Activated CD4-positive, alpha-beta memory T cell treated with anti-CD3 and anti-CD28 coated beads, Interleukin-2, amount 10 ng/mL, durations not matched to agents 7 days and 5 days (primary cell): ENCODE data around the gene CHSY1. TPM values are rescaled to one million over a fixed set of nuclear protein-coding genes. Genes with fewer than 3 reads are reported as not detected.
A peak's percentile ranks its signal among the peaks of the same experiment; 100 is the strongest.
"Not testable (repeated sequence)": the region's sequence is repeated elsewhere in the genome, so short reads cannot be mapped to it uniquely, and the experiment has no call there.

Experiments used
- CTCF ChIA-PET: fragments of 350-600 bp; sonication (Branson Sonifier 250); formaldehyde crosslinking; loops from one replicate; lab custom pipeline; 2021; ENCODE audit warnings: antibody characterized with exemption, inconsistent platforms; lab: Charles Lee
- POLR2A ChIA-PET: fragments of 350-600 bp; sonication (Branson Sonifier 250); formaldehyde crosslinking; loops from one replicate; lab custom pipeline; 2021; ENCODE audit warnings: antibody characterized with exemption; lab: Charles Lee
- DNase-seq: peaks from one replicate; pipeline ENCODE4 v3.0.0-alpha.2; 2020
- H3K27ac Mint-ChIP-seq: one replicate; pipeline ENCODE4 v1.8.0; 2021; ENCODE audit warnings: mild to moderate bottlenecking, mixed read lengths
- H3K27me3 Mint-ChIP-seq: one replicate; pipeline ENCODE4 v1.8.0; 2021; ENCODE audit warnings: mixed read lengths
- H3K36me3 Mint-ChIP-seq: one replicate; pipeline ENCODE4 v1.8.0; 2021; ENCODE audit warnings: low read depth, mixed read lengths
- H3K4me1 Mint-ChIP-seq: one replicate; pipeline ENCODE4 v1.8.0; 2021; ENCODE audit warnings: mixed read lengths
- H3K4me3 Mint-ChIP-seq: one replicate; pipeline ENCODE4 v1.8.0; 2021; ENCODE audit warnings: mild to moderate bottlenecking, mixed read lengths
- H3K9me3 Mint-ChIP-seq: one replicate; pipeline ENCODE4 v1.8.0; 2021; ENCODE audit warnings: mixed read lengths
- total RNA-seq, 2 experiments: library from RNA; stranded (reverse); gene quantifications; one replicate each; pipeline ENCODE4 v1.2.3, GENCODE V29; 2021

CHSY1 gene, protein sequence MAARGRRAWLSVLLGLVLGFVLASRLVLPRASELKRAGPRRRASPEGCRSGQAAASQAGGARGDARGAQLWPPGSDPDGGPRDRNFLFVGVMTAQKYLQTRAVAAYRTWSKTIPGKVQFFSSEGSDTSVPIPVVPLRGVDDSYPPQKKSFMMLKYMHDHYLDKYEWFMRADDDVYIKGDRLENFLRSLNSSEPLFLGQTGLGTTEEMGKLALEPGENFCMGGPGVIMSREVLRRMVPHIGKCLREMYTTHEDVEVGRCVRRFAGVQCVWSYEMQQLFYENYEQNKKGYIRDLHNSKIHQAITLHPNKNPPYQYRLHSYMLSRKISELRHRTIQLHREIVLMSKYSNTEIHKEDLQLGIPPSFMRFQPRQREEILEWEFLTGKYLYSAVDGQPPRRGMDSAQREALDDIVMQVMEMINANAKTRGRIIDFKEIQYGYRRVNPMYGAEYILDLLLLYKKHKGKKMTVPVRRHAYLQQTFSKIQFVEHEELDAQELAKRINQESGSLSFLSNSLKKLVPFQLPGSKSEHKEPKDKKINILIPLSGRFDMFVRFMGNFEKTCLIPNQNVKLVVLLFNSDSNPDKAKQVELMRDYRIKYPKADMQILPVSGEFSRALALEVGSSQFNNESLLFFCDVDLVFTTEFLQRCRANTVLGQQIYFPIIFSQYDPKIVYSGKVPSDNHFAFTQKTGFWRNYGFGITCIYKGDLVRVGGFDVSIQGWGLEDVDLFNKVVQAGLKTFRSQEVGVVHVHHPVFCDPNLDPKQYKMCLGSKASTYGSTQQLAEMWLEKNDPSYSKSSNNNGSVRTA
- total RNA-seq = 10 to 100 TPM; 61.7 to 62.0 TPM

DNA sequence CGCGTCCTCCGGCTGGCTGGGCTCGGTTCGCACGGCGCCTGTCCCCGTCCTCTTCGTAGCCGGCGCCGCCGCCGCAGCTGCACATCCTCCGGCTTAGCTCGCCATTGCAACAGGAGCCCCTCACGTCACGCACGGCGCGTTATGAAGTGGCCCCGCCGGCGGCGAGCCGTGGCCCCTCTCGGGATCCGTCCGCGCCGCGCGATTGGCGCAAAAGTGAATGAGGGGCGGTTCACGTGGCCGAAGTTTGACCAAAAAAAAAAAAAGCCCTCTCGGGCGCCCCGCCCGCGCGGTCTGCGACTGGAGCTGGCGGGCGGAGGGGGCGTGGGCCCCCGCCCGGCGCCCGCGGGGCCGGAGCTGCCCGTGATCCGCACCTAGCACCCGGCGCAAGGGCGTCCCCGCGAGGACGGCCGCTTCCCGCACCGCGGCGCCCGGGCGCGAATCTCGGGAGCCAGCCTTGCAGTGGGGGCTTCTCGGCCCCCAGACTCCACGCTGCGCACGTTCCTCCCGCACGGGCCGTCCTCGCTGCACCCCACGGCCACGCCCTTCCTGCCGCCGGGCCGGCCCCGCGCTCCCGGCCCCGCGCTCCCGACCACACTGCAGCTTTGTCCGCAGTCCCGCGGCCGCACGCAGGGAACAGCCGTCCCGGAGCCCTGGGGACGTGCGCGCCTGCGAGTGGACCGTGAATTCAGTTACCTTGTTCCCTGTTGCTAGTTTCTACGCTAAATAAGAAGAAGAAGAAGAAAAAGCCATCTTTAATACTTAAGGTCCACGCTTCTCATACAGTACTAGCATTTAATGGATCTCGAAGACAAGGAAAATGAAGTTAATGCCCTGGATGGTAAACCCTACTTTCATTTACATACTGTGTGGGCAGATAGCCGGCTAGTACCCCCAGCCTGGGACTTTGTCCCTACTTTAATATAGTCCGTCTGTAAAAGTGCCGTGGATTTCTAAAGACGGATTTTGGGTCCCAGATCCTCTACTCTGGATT, at the start of gene CHSY1:
CHSY1 (minus strand) TSS at position 219 of the 991 bp plus-strand sequence. CDS start 592 bp downstream, outside the sequence.
- Mint-ChIP-seq H3K27me3 (no peaks in the 10 kb centered on the region), H3K36me3 (peaks cover 30% of the 10 kb centered on the region)
- POLR2A ChIA-PET = interaction anchor here (0.9 to 4.0 kb wide), 18 partner anchors 11 to 235 kb away, joined by 3 to 66 read pairs (median 6); no protein-coding TSS in a partner anchor

DNA sequence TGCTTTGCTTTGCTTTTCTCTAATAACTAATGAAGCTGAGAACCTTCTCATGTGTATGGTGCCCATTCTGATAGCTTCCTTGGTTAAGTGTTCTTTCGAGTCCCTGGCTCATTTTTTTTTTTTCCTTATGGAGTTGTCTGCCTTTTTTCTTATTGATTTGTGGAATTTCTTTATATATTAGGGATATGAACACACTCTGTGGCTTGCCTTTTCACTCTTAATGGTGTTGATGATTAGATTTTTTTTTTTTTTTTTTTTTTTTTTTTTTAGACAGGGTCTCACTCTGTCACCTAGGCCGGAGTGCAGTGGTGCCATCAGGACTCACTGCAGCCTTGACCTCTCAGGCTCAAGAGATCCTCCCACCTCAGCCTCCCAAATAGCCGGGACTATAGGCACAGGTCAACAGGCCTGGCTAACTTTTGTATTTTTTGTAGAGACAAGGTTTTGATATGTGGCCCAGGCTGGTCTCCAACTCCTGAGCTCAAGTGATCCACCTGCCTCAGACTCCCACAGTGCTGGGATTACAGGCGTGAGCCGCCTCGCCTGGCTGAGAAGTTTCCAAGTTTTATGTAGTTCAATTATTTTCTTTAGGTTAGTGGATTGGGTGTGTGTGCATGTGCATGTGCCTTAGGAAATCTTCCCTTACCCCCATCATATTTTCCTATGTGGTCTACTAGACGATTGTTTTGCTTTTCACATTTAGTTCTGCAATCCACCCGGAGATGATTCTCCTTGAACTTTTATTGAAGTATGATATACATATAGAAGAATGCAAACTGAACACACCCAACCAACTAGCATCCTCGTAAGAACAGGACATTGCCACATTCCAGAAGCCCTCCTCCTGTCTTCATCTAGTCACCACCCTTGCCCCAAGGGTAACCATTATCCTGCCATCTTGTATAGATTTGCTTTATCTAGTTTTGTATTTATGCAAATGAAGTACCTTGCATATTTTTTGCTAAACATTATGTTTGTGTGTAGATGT, 44.9 kb upstream of the CHSY1 start:
- Mint-ChIP-seq H3K9me3 (no peaks in the 10 kb centered on the region), H3K27ac (no peak overlapping the region)

More for the DNA sequence above, at the start of gene CHSY1:
- Mint-ChIP-seq H3K4me1 (peaks cover 70% of the 10 kb centered on the region), H3K4me3 (peak within 1 kb of the TSS; percentile 95), H3K27ac (peak within 1 kb of the TSS; percentile 86), H3K9me3 (no peaks in the 10 kb centered on the region)
- peak; percentile 90 for DNase-seq
- CTCF ChIA-PET = interaction anchor here (0.7 to 2.5 kb wide), 14 partner anchors 9 to 246 kb away, joined by 3 to 15 read pairs (median 5); partner anchors contain the start of gene SNRPA1

DNA sequence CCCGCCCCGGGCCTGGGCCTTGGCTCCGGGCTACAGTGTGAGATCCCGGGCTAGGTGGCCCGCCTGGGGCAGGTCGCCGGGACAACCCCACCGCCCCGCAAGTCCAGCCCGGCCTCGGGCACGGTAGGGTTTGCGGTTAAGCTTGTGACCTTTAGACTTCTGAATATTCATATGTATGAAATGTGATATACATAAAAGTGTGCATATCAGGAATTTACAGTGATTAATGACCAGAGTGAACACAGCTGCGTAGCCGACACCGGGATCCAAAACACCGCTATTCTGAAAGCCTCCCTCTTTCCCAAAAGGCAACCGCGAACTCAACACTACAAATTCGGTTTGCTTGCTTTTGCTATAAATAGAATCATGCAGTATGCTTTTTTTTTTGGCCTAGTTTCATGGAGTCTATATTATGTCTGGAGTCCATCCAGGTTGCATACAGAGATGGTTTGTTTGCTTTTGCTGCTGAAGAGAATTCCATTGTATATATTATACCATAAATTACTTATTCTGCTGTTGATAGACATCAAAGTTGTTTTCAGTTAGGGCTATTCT, 43.8 kb upstream of the CHSY1 start:
- peak overlapping the region; percentile 87 for H3K4me3 Mint-ChIP-seq
- peaks cover 25% of the 10 kb centered on the region for H3K36me3 Mint-ChIP-seq
- ChIA-PET CTCF (interaction anchor here (0.7 to 4.7 kb wide), 8 partner anchors 25 to 428 kb away, joined by 3 to 48 read pairs (median 5); partner anchors contain the start of genes CHSY1, TARS3 and TM2D3), POLR2A (interaction anchor here (0.6 to 4.5 kb wide), 27 partner anchors 8 to 699 kb away, joined by 3 to 54 read pairs (median 5); partner anchors contain the start of genes ASB7, LINS1, TARS3 and TM2D3)
- H3K27ac Mint-ChIP-seq = peak overlapping the region; percentile 91
- no peaks in the 10 kb centered on the region for H3K27me3 Mint-ChIP-seq
- DNase-seq = no peak
- no peaks in the 10 kb centered on the region for H3K9me3 Mint-ChIP-seq
- peaks cover 34% of the 10 kb centered on the region for H3K4me1 Mint-ChIP-seq

More for the DNA sequence above, 44.9 kb upstream of the CHSY1 start:
- CTCF ChIA-PET = interaction anchor here (0.7 to 4.7 kb wide), 7 partner anchors 8 to 345 kb away, joined by 3 to 48 read pairs (median 18); no protein-coding TSS in a partner anchor
- Mint-ChIP-seq H3K4me1 (peaks cover 29% of the 10 kb centered on the region), H3K36me3 (peaks cover 22% of the 10 kb centered on the region), H3K4me3 (peak overlapping the region; percentile 87), H3K27me3 (no peaks in the 10 kb centered on the region)
- POLR2A ChIA-PET = interaction anchor here (0.6 to 4.5 kb wide), 10 partner anchors 11 to 694 kb away, joined by 3 to 46 read pairs (median 22); partner anchors contain the start of gene TM2D3
- DNase-seq = no peak

DNA sequence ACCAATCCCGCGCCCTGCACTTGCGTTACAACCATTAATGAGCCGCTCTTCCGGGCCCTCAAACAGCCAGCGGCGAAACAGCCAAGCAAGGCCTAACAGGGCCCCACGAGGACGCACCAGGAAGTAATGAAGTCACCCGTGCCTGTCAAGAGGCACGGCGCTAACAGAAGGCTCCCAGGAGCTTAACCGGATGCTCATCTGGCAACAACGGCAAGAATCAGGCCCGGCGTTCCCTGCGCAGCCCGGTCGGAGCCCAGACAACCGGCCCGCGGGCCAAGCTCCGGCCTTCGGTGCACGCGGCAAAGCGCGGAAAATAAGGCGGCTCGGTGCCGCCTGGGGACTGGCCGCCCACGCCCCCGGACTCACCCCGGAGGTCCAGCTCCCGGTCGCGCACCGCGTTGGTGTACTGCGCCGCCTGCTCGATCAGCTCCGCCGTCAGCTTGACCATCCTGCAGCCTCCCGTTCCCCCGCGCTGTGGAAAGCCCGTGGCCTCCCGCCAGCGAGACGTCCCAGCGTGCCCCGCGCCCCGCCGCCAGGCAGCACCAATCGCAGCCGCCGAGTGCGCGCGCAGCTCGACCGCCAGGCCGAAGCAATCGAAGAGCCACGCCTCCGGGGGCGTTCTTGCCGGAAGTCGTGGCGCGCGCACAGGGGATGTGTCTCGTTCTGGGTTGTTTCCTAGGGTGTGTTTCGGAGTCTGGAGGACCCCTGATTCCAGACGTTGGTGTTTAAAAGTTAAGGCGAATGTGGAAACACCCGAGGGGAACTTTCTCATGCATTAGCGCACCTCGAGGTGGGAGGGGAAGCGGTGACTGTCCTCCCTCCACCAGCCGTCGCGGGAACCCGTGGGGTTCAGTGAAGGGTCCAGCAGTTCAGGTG, 43.1 kb upstream of the CHSY1 start, which contains the start of gene SNRPA1:
SNRPA1 (minus strand) TSS at position 518 of the 876 bp plus-strand sequence; CDS start at position 448, 70 bp downstream.
- Mint-ChIP-seq H3K36me3 (peaks cover 32% of the 10 kb centered on the region), H3K4me3 (peak within 1 kb of the TSS; percentile 87), H3K27ac (peak within 1 kb of the TSS; percentile 92), H3K4me1 (peaks cover 40% of the 10 kb centered on the region), H3K9me3 (no peaks in the 10 kb centered on the region), H3K27me3 (no peaks in the 10 kb centered on the region)
- CTCF ChIA-PET = interaction anchor here (0.9 to 4.7 kb wide), 11 partner anchors 15 to 429 kb away, joined by 3 to 48 read pairs (median 5); partner anchors contain the start of genes CHSY1, TARS3 and TM2D3
- peak; percentile 97 for DNase-seq
- POLR2A ChIA-PET = interaction anchor here (0.8 to 4.5 kb wide), 34 partner anchors 8 to 699 kb away, joined by 3 to 54 read pairs (median 5); partner anchors contain the start of genes ASB7, LINS1, TARS3 and TM2D3

DNA sequence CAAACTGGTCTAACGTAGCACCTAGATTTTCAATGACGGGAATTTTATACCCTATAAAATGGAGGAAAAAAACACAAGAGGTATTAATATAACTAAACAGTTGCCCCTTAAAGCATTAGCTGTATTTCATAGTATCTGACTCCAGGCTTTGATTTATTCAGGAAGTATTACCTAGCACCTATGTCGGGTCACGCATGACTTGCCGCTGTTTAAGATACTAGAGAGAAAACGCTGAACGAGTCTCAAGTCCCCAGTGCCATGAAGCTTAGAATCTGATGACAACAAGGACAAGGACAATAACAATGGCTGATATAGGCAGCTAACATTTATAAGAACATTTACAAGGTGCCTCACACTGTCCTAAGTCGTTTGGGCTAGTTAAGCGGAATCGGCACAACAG, 41.3 kb upstream of the CHSY1 start:
- ChIA-PET CTCF (interaction anchor here (0.8 to 4.7 kb wide), 8 partner anchors 8 to 362 kb away, joined by 4 to 48 read pairs (median 6); no protein-coding TSS in a partner anchor), POLR2A (interaction anchor here (0.8 to 4.5 kb wide), 16 partner anchors 9 to 691 kb away, joined by 3 to 54 read pairs (median 10); partner anchors contain the start of genes ASB7, CHSY1, LINS1 and TM2D3)
- peaks cover 46% of the 10 kb centered on the region for H3K36me3 Mint-ChIP-seq
- no peaks in the 10 kb centered on the region for H3K9me3 Mint-ChIP-seq
- peak overlapping the region; percentile 87 for H3K4me3 Mint-ChIP-seq
- peaks cover 51% of the 10 kb centered on the region for H3K4me1 Mint-ChIP-seq
- DNase-seq = no peak
- no peaks in the 10 kb centered on the region for H3K27me3 Mint-ChIP-seq
- peak overlapping the region; percentile 92 for H3K27ac Mint-ChIP-seq

DNA sequence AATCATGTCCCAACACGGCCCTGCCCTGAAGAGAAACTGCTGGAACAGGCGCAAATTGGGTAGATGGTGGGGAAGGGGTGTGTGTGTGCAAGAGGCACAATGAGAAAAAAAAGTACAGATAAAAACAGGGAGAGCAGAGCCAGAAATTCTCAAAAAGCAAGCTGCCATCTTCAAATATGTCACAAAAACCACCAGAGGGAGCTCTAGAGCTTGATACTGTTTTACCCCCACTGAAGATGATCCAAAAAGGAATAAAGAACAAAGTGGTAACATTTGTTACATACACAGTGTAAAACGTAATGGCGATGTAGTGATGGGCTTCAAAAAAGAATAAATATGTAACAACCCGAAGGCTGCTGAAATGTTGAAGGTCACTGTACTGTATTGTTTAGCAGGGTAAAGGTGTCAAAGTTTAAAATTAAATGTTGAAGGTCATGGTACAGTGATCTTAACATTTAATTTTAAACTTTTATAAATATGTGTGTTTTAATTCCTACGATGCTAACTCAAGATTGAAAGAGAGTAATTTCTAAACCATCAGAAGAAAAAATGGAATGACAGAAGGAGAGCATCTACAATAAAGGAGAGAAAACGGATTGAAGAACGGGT, 37.2 kb upstream of the CHSY1 start:
- DNase-seq = no peak
- ChIA-PET CTCF (interaction anchor here (0.7 to 5.5 kb wide), 24 partner anchors 9 to 435 kb away, joined by 3 to 40 read pairs (median 4); partner anchors contain the start of genes CHSY1, TARS3 and TM2D3), POLR2A (interaction anchor here (1.1 to 2.6 kb wide), 4 partner anchors 9 to 352 kb away, joined by 4 to 16 read pairs (median 6); no protein-coding TSS in a partner anchor)
- peak overlapping the region; percentile 16 for H3K27ac Mint-ChIP-seq
- no peak overlapping the region for H3K4me3 Mint-ChIP-seq
- H3K27me3 Mint-ChIP-seq = no peaks in the 10 kb centered on the region
- H3K4me1 Mint-ChIP-seq = peaks cover 55% of the 10 kb centered on the region
- no peaks in the 10 kb centered on the region for H3K9me3 Mint-ChIP-seq
- peaks cover 76% of the 10 kb centered on the region for H3K36me3 Mint-ChIP-seq

DNA sequence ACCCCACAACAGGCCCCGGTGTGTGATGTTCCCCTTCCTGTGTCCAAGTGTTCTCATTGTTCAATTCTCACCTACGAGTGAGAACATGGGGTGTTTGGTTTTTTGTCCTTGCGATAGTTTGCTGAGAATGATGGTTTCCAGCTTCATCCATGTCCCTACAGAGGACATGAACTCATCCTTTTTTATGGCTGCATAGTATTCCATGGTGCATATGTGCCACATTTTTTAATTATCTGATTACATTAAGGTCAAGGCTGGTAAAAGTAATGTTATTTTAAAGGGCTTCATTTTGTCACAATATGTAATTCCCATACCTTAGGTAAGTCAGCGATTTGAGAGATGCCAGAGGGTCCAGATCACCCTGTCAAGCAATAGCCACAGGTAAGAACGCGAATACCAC, 35.5 kb upstream of the CHSY1 start:
- POLR2A ChIA-PET = interaction anchor here (0.7 to 2.6 kb wide), 4 partner anchors 9 to 363 kb away, joined by 3 to 16 read pairs (median 4); no protein-coding TSS in a partner anchor
- H3K36me3 Mint-ChIP-seq = peaks cover 76% of the 10 kb centered on the region
- not testable (repeated sequence) for H3K9me3 Mint-ChIP-seq, H3K4me3 Mint-ChIP-seq, DNase-seq, H3K27me3 Mint-ChIP-seq, H3K27ac Mint-ChIP-seq
- peaks cover 44% of the 10 kb centered on the region for H3K4me1 Mint-ChIP-seq
- CTCF ChIA-PET = interaction anchor here (0.6 to 5.5 kb wide), 13 partner anchors 8 to 938 kb away, joined by 3 to 40 read pairs (median 4); partner anchors contain the start of gene TARS3

DNA sequence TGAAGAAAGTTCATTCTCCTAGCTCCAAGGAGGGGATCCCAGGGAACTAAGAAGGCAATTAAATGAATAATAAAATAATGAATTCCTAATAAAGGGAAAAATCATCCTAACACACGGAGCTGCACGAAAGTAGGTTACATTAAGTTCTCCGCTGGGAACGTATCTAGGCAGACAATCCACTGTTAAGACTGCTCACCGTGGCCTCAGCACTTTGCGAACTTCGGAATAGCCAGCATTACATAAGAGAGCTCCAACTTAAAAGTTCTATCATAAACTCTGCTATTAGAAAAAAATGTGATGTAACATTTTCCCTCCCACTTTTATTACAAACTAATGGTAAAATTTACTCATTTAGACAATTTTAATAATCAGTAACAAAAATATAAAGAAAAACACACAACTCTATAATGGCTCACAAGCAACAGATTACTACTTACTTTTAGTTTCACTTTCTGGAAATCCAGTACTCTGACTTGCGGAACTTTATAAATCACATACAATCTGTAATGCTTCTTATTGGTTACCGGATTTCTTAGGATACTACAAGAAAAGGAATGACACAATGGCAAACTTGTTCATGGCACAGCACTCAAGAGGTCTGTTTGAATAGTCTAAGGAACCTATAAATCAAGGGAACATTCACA, 34.7 kb upstream of the CHSY1 start:
- CTCF ChIA-PET = interaction anchor here (1.2 to 5.5 kb wide), 2 partner anchors 12 to 355 kb away, joined by 7 to 40 read pairs; no protein-coding TSS in a partner anchor

More for the DNA sequence above, 34.7 kb upstream of the CHSY1 start:
- H3K4me1 Mint-ChIP-seq = peaks cover 37% of the 10 kb centered on the region
- no peak for DNase-seq
- peak overlapping the region; percentile 19 for H3K27ac Mint-ChIP-seq
- H3K36me3 Mint-ChIP-seq = peaks cover 78% of the 10 kb centered on the region
- POLR2A ChIA-PET = interaction anchor here (0.6 to 5.8 kb wide), 2 partner anchors 7 to 425 kb away, joined by 3 to 54 read pairs; partner anchors contain the start of gene SNRPA1
- no peaks in the 10 kb centered on the region for H3K27me3 Mint-ChIP-seq
- H3K9me3 Mint-ChIP-seq = no peaks in the 10 kb centered on the region
- no peak overlapping the region for H3K4me3 Mint-ChIP-seq
